Tibial nerve (tissue), 4 donors: ENCODE results near the gene ARMC8. TPM values are rescaled to one million over a fixed set of nuclear protein-coding genes. Genes with fewer than 3 reads are reported as not detected.

Source experiments
- DNase-seq, 2 donors: peaks; one replicate each; pipeline ENCODE4 v3.0.0-alpha.2; 2019; ENCODE audit warnings: low spot score in 2 of 2
- H3K27ac ChIP-seq, 4 donors: fragments of 200-600 bp; sonication (generic) in 3 of 4; one replicate each; pipeline ENCODE4 v1.5.1; 2017 to 2019; ENCODE audit warnings: mild to moderate bottlenecking in 1 of 4
- H3K27me3 ChIP-seq, 2 donors: fragments of 200-600 bp; sonication (generic) in 1 of 2; one replicate each; pipeline versions ENCODE4 v1.5.1 to v1.6.0; 2017 to 2019
- H3K36me3 ChIP-seq, 3 donors: fragments of 200-600 bp; sonication (generic); one replicate each; pipeline ENCODE4 v1.5.1; 2018 to 2019
- H3K4me1 ChIP-seq, 4 donors: fragments of 200-600 bp; sonication (generic) in 3 of 4; one replicate each; pipeline ENCODE4 v1.5.1; 2017 to 2019
- H3K4me3 ChIP-seq, 4 donors: fragments of 200-600 bp; sonication (generic) in 3 of 4; one replicate each; pipeline ENCODE4 v1.5.1; 2017 to 2019; ENCODE audit warnings: mild to moderate bottlenecking in 1 of 4, moderate library complexity in 1 of 4
- H3K9me3 ChIP-seq, 4 donors: fragments of 200-600 bp; sonication (generic) in 3 of 4; one replicate each; pipeline ENCODE4 v1.5.1; 2017 to 2019
- EP300 ChIP-seq, 2 donors: sonication (generic); formaldehyde crosslinking; IDR thresholded peaks; one replicate each; pipeline ENCODE4 v1.6.1; 2017; ENCODE audit warnings: antibody characterized with exemption in 2 of 2, mild to moderate bottlenecking in 1 of 2
- POLR2A ChIP-seq, 2 donors: fragments of 450-650 bp; IDR thresholded peaks; one replicate each; pipeline ENCODE4 v1.6.1; 2017; ENCODE audit warnings: antibody characterized with exemption in 2 of 2, mild to moderate bottlenecking in 2 of 2, moderate library complexity in 2 of 2
- WGBS, 2 donors: methylation state at CpG; one replicate each; pipeline ENCODE4 v1.1.5; 2018; 5-methylcytosine and 5-hydroxymethylcytosine counted together
- total RNA-seq, 4 donors: library from RNA; depleted of rRNA; stranded (reverse); fragments of >200 nt; gene quantifications; one replicate each; pipeline ENCODE4 v1.1.0, GENCODE V29; 2016
- TF ChIP-seq, protein P1 (sequence below), 5 experiments: fragments of 200-600 bp in 3 of 5; fragments of 450-650 bp in 2 of 5; sonication (generic) in 3 of 5; IDR thresholded peaks; one replicate each; pipeline ENCODE4 v1.5.1; 2016 to 2019; ENCODE audit warnings: antibody characterized with exemption in 5 of 5, mild to moderate bottlenecking in 3 of 5, moderate library complexity in 2 of 5

The ARMC8 gene
- total RNA-seq, 4 donors from 2014 or later: 47.3 to 69.6 (median 55.7) TPM

DNA sequence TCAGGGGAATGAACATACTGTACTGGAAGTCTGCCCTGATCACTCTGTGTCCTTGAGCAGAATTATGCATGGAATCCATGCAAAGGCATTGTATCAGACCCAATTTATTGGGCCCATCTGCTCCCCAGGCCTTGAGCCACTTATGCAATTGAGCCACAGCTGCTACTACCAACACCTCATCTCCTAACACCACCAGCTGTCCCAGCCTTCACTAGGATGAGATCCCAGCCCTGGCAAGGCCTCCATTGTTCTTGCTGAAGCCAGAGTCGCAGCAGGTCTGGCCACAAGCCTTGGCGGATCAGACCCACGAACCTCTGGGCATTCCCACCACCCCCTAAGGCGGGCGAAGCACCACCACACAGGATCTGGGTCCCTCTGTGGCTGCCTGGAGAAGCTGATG lies 151.7 kb downstream of the ARMC8 start:
- TF ChIP-seq, protein P1, sequence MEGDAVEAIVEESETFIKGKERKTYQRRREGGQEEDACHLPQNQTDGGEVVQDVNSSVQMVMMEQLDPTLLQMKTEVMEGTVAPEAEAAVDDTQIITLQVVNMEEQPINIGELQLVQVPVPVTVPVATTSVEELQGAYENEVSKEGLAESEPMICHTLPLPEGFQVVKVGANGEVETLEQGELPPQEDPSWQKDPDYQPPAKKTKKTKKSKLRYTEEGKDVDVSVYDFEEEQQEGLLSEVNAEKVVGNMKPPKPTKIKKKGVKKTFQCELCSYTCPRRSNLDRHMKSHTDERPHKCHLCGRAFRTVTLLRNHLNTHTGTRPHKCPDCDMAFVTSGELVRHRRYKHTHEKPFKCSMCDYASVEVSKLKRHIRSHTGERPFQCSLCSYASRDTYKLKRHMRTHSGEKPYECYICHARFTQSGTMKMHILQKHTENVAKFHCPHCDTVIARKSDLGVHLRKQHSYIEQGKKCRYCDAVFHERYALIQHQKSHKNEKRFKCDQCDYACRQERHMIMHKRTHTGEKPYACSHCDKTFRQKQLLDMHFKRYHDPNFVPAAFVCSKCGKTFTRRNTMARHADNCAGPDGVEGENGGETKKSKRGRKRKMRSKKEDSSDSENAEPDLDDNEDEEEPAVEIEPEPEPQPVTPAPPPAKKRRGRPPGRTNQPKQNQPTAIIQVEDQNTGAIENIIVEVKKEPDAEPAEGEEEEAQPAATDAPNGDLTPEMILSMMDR (IDR thresholded peaks at IDR 0.05): no peak
- TF ChIP-seq POLR2A (IDR thresholded peaks at IDR 0.05): no peak
- no peak for TF ChIP-seq EP300 (IDR thresholded peaks at IDR 0.05)
- no peak overlapping the region for H3K27ac ChIP-seq
- H3K27me3 ChIP-seq: no peaks in the 10 kb centered on the region
- no peaks in the 10 kb centered on the region for H3K36me3 ChIP-seq
- DNase-seq: no peak
- no peaks in the 10 kb centered on the region for H3K9me3 ChIP-seq
- WGBS, 2 donors: 90 to 93% methylated on average over 5 of the region's 5 CpGs
- H3K4me1 ChIP-seq: no peaks in the 10 kb centered on the region
- no peak overlapping the region for H3K4me3 ChIP-seq

DNA sequence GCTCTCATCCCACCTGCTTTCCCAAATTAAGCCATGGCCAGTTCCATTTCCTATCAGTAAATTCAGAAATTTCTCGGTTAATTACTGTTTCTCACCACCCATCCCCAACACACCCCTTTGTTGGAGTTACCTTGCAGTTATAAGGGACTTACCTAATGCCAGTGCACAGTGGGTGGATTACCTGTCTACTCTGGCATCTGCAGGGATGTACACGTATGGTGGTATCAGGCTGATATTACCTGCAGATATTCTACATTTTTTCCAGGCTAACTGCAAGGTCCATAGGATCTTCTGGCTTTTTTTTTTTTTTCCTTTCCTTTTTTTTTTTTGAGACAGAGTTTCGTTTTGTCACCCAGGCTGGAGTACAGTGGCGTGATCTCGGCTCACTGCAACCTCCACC lies 153.4 kb downstream of the ARMC8 start:
- 93 to 95% methylated on average over 5 of the region's 5 CpGs for WGBS, 2 donors

DNA sequence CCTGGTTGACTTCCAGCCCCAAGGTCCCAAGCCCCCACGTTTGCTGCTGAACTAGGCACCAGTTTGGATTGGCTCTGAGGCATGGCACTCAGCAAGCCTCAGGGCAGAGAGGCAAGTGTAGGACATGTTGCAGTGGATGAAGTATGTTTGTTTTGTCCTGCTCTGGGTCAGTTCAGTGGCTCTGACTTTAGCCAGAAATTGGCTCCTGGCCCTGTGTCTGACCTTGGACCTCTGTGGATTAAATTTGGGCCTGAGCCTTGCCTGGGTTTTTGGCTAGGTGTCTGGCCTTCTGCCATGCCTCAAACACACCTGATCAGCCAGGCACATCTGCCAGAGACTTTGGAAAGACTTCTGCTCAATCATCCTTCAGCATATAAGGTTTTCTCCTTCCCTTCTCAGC lies 157.7 kb downstream of the ARMC8 start:
- no peaks in the 10 kb centered on the region for H3K9me3 ChIP-seq
- WGBS, 2 donors: 40 to 67% methylated on average over 1 of the region's 1 CpG
- DNase-seq: no peak

More for the DNA sequence above, 153.4 kb downstream of the ARMC8 start:
- Histone ChIP-seq H3K4me1 (no peaks in the 10 kb centered on the region), H3K27ac (no peak overlapping the region), H3K27me3 (no peaks in the 10 kb centered on the region), H3K4me3 (no peak overlapping the region), H3K36me3 (no peaks in the 10 kb centered on the region), H3K9me3 (no peaks in the 10 kb centered on the region)
- DNase-seq: no peak
- TF ChIP-seq EP300 (IDR thresholded peaks at IDR 0.05) (no peak), POLR2A (IDR thresholded peaks at IDR 0.05) (no peak)
- TF ChIP-seq, protein P1 (IDR thresholded peaks at IDR 0.05): no peak

More for the DNA sequence above, 157.7 kb downstream of the ARMC8 start:
- Histone ChIP-seq H3K27me3 (no peaks in the 10 kb centered on the region), H3K4me1 (peaks cover 0 to 7% (median under 1%) of the 10 kb centered on the region in 4 donors), H3K27ac (no peak overlapping the region), H3K4me3 (no peak overlapping the region), H3K36me3 (no peaks in the 10 kb centered on the region)
- TF ChIP-seq POLR2A (IDR thresholded peaks at IDR 0.05) (no peak), EP300 (IDR thresholded peaks at IDR 0.05) (no peak)
- TF ChIP-seq, protein P1 (IDR thresholded peaks at IDR 0.05): no peak

Other genes starting within 250 kb of the ARMC8 start
- not detected for gene CLDN18, start 177.1 kb upstream of the ARMC8 start, total RNA-seq
- gene DZIP1L, start 71.7 kb upstream of the ARMC8 start, total RNA-seq: 10 to 100 TPM; 40.2 to 64.5 (median 42.8) TPM
- gene A4GNT, start 54.9 kb upstream of the ARMC8 start, total RNA-seq: not detected
- 10 to 100 TPM in 2 of 4 donors, 1 to 10 TPM in 2; 9.0 to 12.8 (median 10.2) TPM for gene DBR1, start 12.4 kb upstream of the ARMC8 start, total RNA-seq
- gene NME9, start 142.6 kb downstream of the ARMC8 start, total RNA-seq: not detected
- 100 to 1,000 TPM; 107 to 289 (median 171) TPM for gene MRAS, start 161.3 kb downstream of the ARMC8 start, total RNA-seq
- gene ESYT3, start 247.3 kb downstream of the ARMC8 start, total RNA-seq: 1 to 10 TPM; 6.9 to 9.4 (median 7.6) TPM